GM18867 (cell line): Measurements from ENCODE around the gene EBLN2.

ENCODE experiments used
- ATAC-seq: cut with Tn5 transposase; IDR thresholded peaks from one replicate; pipeline ENCODE4 v1.9.1; 2021; ENCODE audit warnings: mild to moderate bottlenecking, moderate library complexity; ENCODE audit not compliant: unreplicated experiment

EBLN2 gene

DNA sequence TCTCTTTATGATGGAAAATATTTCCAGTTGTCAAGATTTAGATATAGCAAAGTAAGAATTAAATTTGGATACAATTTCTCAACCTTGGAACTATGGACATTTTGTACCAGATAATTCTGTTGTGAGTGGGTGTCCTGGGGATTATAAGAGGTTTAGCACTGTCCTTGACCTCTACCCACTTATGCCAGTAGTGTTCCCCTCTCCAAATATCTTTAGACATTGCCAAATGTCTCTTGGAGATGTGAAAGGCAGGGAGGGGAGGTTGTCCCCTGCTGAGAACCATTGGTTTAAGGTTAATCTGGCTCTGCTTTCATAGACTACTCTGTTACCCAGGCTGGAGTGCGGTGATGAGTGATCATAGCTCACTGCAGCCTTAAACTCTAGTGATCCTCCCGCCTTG, at the start of gene EBLN2:
Gene EBLN2, plus strand, starts transcription at position 244 of the 400 bp plus-strand sequence. CDS start 423 bp downstream, outside the sequence.
- ATAC-seq, result no peak

- no peak for ATAC-seq
Measured at GRCh38 chr3:73018298-73018697, 43.2 kb upstream of the EBLN2 start.

GRCh38 chr3:73018790-73019441, 42.5 kb upstream of the EBLN2 start:
- no peak for ATAC-seq

- no peak for ATAC-seq
Measured at GRCh38 chr3:73021301-73021835, 40.1 kb upstream of the EBLN2 start.

DNA sequence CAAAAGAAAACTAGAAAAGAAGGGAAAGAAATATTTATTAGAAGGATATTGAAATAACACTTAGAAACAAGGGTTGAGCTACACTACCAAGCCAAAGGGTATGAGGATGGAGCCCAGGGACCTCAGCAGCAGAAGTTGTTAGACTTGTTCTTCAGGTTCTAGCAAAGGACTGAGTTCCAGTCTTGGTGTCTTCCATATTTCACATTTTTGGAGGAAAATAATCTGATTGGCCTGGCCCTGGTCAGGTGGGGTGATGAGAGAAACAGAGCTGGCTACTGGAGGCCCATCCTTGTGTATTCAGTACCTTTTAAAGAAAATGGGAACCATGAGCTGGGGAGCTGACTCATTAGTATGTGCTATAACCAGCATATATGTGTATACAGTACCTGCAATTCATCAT, 36.6 kb upstream of the EBLN2 start:
- ATAC-seq, result no peak

GRCh38 chr3:73026111-73026759, 35.2 kb upstream of the EBLN2 start:
- no peak for ATAC-seq

- no peak for ATAC-seq
Measured at GRCh38 chr3:73026760-73027113, 34.7 kb upstream of the EBLN2 start.

- ATAC-seq, result no peak
Measured at GRCh38 chr3:73028803-73029202, 32.7 kb upstream of the EBLN2 start.

- ATAC-seq, result no peak
Measured at GRCh38 chr3:73029321-73029796, 32.1 kb upstream of the EBLN2 start.

DNA sequence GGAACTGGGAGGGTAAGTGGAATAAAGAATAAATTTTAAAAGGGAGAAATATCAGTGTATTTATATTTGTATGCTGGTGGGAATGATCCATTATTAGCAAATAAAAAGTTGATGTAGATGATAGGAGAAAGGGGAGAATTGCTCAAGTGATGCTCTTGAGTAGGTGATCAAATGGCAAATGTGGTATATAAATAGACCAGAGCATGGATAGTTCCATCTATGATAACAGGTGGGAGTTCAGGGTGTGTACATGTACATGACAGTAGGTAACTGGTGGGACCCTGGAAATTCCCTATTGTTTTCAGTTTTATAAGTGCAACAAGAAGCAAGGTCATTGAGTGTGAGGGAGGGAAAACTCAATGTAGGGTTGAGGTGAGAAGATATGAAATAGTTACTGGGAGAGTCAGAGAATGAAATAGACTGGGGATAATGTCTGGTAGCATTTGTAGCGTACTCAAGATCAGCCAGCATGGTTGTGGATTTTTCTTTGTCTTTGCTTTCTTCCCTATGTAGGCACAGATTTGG, 31.3 kb upstream of the EBLN2 start:
- ATAC-seq, result no peak

DNA sequence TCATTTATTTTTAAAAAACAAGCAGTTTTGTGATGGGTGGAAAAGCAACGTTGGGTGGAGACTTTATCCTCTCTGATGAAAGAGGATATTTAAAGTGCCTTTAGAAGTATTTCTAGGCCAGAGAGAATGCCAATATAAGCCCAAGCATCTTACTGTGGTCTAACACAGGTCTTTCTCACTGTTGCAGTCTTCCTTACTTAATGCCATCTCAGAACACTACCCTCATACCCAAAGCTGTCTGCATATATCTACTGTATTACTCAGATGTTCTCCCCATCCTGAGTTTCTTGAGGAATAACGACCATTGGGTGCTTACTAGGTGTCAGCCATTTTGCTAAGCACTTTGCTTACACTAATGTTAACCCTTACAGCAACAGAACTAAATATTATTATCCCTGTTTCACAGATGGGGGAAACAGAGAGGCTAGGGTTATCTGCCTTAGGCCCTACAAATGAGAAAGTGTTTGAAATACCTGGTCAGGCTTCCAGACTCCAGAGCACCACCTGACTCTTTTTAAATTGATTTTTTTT, 29.8 kb upstream of the EBLN2 start:
- ATAC-seq, result no peak

DNA sequence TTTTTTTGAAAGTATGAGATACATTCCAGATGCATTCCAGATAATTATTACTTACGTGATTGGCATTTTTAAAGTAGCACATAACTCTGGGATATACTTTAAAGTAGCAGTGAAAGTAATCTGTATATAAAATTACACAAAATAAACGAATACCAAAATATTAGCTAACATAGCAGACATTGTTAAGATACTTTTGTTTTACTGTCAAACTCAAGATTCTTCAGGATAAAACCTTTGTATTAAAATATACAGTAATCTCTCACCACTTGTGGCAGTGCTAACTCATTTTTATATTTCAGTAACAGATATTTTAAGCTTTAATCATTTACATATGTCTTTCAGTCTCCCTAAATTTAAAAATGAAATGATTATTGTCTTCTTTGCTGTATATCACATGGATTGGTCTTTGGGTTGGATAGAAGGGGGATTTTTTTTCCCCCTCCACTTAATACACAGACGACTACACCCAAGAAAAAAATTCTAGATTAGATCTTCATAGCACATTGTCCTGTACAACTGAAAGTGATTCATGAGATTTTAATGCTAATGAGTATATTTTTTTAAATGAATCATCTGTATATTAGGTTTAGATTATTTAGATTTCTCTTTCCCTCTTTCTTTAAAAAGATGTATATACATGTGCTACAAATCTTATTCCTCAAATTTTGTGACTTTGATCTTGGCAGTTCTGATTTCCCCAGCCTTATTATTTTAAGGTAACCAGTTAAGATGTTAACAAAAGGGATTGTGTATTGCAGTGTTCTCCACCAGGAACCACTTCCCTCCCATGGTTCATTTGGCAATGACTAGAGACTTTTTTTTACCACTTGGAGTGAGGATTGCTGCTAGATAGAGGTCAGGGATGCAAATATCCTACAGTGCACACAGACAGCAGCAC, 24.5 kb upstream of the EBLN2 start:
- ATAC-seq, result no peak

- ATAC-seq, result no peak
Measured at GRCh38 chr3:73041537-73041936, 19.9 kb upstream of the EBLN2 start.

- ATAC-seq, result no peak
Measured at GRCh38 chr3:73043414-73043813, 18.0 kb upstream of the EBLN2 start.

GRCh38 chr3:73045391-73045790, 16.1 kb upstream of the EBLN2 start:
- ATAC-seq, result no peak

GRCh38 chr3:73046195-73046594, 15.3 kb upstream of the EBLN2 start:
- no peak for ATAC-seq

DNA sequence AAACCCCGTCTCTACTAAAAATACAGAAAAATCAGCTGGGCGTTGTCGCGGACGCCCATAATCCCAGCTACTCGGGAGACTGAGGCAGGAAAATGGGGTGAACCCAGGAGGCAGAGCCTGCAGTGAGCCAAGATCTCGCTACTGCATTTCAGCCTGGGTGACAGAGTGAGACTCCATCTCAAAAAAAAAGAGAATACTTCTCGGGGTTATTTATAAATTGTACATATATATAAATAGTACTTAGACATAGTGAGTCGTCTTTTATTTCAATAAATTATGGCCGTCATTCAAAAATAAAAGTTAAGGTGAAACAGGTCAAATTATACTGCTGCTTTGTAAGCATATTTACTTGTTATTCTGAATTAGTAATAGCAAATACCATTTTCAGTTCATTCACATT, 12.1 kb upstream of the EBLN2 start:
- no peak for ATAC-seq

DNA sequence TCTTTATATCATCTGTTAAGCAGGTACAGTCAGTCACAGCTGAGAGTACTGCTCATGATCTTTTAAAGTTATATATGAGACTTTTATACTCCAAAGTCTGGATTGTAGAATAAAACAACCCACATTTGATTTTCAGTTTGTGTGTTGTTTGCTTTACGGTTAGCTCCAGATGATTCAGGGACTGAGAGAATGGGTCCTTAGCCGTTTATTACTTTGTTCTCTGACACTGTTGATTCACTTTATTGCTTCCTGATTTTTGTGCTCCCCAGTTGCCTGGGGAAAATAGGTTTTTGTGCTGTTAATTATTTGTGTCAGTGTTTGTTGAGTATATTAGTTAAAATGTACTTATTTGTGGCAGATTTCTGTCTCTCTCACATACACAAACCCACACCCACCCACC, 8.6 kb upstream of the EBLN2 start:
- no peak for ATAC-seq

GRCh38 chr3:73055583-73055982, 5.9 kb upstream of the EBLN2 start:
- ATAC-seq, result no peak

GRCh38 chr3:73056014-73056844, 5.2 kb upstream of the EBLN2 start:
- no peak for ATAC-seq
